GM08714 (cell line): Measurements from ENCODE around the gene PRDX5.
A peak's percentile ranks its signal among the peaks of the same experiment; 100 is the strongest.

Experiments
- H3K4me3 ChIP-seq: fragments of 200-500 bp; sonication (Bioruptor generic); 2 replicates; pipeline ENCODE4 v1.5.1; 2014; ENCODE audit warnings: mild to moderate bottlenecking, low read length, inconsistent platforms
- ZNF274 ChIP-seq: IDR thresholded peaks from 2 replicates; pipeline ENCODE4 v1.6.1; 2012; ENCODE audit warnings: mild to moderate bottlenecking, low read depth, low read length

The PRDX5 gene

DNA sequence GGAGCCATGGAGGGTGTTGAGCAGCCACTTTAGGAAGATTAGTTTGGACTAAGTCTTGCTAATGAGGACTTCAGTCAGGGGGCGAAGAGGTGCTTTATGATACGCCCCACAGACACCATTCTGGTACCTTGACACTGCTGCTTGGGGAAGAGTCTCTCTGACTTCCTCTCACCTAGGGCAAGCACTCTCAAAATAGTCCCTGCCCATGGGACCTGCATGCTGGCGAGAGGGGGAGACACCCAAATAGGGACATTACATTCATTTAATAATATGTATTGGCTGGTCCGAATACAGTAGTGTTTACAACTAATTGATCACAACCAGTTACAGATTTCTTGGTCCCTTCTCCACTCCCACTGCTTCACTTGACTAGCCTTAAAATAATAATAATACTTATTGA, 22.2 kb upstream of the PRDX5 start:
- no peak overlapping the region for H3K4me3 ChIP-seq
- no peak for TF ChIP-seq ZNF274

DNA sequence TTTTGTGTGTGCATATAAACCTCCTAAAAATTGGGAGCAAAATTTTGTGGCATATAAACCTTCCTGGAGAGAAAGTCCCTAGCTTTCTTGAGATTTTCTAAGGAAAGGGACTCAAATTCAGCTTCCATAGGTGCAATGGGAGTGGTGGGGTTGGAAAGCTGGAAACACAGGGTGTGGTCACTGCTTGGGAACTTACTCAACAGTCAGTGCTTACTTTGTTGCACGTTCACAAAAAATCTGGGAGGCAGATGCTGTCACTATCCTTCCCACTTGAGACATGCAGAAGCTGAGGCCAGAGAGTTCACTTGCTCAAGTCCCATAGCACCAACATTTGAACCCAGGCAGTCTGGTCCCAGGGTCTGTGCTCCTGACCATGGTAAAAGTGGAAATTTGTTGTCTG, 21.7 kb upstream of the PRDX5 start:
- H3K4me3 ChIP-seq: no peak overlapping the region
- TF ChIP-seq ZNF274: no peak

DNA sequence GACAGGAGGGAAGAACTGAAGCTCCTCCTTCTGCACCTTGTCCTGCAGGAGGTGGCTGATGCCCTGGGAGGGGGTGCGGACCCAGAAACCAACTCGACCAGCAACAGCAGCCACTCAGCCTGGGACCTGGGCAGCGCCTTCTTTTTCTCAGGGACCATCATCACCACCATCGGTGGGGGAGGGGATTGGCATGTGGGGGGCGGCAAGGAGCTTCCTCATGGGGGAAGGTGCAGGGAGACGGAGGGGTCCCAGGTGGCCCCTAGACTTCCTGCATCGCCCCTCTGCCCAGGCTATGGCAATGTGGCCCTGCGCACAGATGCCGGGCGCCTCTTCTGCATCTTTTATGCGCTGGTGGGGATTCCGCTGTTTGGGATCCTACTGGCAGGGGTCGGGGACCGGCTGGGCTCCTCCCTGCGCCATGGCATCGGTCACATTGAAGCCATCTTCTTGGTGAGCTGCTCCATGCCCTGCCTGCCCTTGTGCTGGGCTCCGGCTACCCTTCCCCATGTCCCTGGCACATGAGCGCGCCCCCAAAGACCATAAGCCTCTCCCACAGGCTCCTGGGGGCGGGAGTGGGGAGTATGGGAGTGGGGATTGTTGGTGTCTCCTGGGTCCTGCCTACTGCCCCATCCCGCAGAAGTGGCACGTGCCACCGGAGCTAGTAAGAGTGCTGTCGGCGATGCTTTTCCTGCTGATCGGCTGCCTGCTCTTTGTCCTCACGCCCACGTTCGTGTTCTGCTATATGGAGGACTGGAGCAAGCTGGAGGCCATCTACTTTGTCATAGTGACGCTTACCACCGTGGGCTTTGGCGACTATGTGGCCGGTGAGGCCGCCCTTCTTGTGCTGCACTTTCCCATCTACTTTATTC, 20.9 kb upstream of the PRDX5 start:
- no peak overlapping the region for H3K4me3 ChIP-seq
- TF ChIP-seq ZNF274: no peak

DNA sequence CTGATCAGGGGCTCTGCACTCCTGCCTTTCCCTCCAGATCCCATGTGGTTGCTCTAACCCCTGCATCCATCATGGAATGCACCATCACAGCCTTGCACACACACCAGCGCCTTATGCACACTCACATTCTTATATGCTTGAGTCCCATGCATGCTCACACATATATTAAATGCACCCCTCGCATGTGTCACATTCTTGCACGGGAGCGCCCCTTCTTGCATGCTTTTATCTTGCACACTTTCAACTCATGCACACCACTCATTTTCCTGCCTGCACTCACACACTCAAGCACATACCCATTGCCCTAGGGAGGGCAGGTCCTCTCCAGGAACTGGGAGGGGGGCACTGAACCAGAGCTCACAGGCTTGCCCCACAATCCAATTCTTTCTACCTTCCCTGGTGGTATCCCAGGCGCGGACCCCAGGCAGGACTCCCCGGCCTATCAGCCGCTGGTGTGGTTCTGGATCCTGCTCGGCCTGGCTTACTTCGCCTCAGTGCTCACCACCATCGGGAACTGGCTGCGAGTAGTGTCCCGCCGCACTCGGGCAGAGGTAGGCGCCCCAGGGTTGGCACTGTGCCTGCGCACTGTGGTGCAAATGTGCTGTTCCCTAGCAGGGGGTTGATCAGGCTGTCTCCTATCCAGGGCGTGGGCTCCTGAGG, 20.1 kb upstream of the PRDX5 start:
- H3K4me3 ChIP-seq: no peak overlapping the region
- TF ChIP-seq ZNF274: no peak

DNA sequence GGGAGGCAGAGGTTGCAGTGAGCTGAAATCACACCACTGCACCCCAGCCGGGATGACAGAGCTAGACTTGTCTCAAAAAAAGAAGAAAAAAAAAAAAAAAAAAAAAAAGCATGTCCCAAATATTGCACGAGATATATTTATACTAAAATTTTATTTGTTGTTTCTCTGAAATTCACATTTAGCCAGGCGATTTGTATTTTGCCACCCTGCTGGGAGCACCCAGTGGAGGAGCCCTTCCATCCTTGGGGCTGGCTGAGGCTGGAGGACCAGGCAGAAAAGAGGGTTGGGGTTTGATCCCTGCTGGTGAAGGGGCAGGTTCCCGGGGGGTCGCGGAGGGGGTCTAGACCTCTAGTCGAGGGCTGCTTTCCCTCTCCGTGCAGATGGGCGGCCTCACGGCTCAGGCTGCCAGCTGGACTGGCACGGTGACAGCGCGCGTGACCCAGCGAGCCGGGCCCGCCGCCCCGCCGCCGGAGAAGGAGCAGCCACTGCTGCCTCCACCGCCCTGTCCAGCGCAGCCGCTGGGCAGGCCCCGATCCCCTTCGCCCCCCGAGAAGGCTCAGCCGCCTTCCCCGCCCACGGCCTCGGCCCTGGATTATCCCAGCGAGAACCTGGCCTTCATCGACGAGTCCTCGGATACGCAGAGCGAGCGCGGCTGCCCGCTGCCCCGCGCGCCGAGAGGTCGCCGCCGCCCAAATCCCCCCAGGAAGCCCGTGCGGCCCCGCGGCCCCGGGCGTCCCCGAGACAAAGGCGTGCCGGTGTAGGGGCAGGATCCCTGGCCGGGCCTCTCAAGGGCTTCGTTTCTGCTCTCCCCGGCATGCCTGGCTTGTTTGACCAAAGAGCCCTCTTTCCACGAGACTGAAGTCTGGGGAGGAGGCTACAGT, 18.7 kb upstream of the PRDX5 start:
- no peak overlapping the region for H3K4me3 ChIP-seq

DNA sequence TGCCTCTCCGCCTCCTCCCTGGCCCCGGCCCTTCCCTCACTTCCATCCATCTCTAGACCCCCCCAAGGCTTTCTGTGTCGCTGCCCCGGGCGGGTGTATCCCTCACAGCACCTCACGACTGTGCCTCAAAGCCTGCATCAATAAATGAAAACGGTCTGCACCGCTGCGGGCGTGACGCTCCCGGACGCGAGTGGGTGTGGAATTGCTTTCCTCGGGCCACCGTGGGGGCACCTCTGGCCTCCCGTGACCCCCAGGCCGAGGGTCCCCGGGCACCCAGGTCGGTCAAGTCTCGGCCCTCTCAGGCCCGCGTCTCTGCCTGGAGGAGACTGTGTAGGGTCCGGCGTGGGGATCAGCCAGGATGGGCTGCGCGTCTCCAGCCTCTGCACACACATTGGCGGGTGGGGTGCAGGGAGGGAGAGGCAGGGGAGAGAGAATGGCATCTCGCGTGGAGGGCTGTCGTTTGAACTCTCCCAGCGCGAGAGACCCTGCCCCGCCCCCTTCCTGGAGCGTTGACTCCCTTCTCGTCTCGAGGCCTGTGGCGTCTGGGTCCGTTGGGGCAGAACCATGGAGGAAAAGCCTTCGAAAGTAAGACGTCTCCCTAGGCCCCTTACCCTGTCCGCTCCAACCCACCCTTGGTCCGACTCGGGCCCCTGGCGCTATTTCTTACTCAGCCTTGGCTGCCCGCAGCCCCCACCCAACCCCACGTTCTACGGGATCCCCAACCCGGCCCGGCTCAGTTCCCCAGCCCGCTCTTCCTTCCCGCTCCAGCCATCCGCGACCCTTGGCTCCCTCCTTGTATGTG, 17.9 kb upstream of the PRDX5 start, which contains the start of gene CATSPERZ:
Gene CATSPERZ (plus strand): TSS at position 512 of the 802 bp plus-strand sequence. CDS start 53 bp downstream, at position 565.
- no peak within 1 kb of the TSS; the same call in 1 of the 2 replicates for H3K4me3 ChIP-seq
- no peak for TF ChIP-seq ZNF274

More for the DNA sequence above, 18.7 kb upstream of the PRDX5 start:
- TF ChIP-seq ZNF274: no peak

DNA sequence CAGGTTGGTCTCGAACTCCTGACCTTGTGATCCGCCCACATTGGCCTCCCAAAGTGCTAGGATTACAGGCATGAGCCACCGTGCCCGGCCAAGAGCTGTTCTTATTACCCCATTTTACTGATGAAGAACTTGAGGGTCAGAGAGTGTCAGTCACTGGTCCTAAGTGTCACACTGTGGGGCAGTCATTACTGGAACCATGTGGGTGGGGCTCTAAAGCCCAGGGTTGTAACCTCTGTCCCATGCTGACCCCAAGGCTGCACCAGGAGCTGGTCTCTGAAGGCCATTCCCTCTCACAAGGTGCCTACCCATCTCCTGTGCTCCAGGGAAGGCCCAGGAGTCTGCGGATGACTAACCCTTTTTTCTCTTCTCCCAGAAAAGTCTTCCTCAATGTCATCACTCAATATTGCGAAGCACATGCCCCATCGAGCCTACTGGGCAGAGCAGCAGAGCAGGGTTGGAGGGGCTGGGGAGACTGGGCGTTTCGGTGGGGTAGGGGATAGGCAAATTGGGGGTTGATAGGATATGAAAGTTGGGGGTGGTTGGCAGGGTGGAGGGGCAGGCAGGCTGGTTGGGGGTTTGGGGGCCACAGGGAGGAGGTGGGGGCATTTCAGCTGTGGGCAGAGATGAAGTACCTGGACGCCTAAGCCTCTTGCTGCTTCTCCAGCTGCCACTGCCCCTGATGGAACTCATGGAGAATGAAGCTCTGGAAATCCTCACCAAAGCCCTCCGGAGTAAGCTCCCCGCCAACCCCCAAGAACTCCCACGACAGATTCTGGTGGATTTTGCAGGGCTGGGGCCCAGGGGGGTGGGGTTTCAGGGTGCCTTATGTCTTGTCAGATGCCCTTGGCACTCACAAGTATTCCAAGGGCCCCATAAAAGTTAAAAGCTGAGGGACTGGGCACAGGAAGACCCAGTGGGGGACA, 14.6 kb upstream of the PRDX5 start:
- peak overlapping the region; percentile 79; the same call in 1 of the 2 replicates for H3K4me3 ChIP-seq
- no peak for TF ChIP-seq ZNF274

DNA sequence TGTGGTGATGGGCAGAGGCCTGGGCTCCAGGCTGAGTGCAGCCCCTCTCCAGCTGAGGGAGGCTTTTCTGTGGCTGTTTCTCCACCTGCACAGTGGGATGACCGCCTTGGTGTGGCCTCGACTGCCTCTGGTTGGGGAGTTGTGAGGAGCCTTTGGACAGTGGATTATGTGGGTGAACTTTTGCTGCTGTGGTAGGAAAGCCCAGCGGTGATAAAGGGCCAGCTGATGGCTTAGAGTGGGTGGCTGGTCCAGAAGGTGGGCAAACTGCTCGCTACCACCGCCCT, 13.9 kb upstream of the PRDX5 start:
- no peak for TF ChIP-seq ZNF274
- peak overlapping the region; percentile 79; the same call in 1 of the 2 replicates for H3K4me3 ChIP-seq

DNA sequence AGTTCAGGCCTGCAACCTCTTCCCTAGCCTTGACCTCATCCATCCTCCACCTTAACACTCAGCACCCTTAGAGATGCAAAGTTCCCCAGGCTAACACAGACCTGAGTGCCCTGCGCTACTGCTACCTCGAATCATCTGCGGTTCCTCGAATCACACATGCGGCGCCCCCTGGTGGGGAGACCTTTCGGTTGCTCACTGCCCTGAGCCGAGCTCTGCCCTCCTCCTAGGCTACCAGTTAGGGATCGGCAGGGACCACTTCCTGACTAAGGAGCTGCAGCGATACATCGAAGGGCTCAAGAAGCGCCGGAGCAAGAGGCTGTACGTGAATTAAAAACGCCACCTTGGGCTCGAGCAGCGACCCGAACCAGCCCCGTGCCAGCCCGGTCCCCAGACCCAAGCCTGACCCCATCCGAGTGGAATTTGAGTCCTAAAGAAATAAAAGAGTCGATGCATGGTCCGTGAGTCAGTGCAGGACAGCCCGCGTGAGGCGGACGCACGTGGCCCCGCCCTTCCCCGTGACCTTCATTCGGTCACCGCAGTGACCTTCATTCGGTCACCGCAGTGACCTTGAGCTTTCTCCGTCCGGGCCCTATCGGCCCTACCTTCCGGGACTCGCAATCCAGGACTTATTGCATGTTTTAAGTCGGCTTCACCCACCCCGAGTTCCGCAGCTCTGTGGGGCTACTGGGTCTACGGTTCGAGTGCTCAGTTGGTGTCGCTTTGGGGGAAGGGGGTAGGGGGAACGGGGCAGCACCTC, 13.4 kb upstream of the PRDX5 start:
- TF ChIP-seq ZNF274: no peak
- H3K4me3 ChIP-seq: peak overlapping the region; percentile 79

DNA sequence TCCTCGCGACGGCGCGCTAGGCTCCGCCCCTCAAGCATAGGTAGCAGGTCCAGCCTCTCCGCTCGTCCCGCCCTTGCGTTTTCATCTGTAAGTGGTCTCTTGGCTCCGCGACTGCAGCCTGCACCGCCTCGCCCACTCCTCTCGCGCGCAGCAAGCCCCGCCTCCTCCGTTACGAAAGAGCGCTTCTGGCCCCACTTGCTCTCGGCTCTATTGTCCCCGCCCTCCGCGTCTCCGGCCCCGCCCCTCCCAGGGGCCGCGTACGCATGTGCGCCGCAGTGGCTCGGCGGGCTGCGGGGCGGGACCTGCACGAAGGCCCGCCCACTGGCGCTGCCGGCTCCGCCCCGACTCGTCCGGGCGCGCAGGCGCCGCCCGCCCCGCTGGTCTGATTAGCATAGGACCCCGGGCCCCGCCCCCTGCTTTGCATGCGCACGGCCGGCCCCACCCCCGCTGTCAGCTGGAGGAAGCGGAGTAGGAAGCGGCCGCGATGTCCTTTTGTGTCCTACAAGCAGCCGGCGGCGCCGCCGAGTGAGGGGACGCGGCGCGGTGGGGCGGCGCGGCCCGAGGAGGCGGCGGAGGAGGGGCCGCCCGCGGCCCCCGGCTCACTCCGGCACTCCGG, 12.7 kb upstream of the PRDX5 start, which contains the start of gene ESRRA:
Gene ESRRA (plus strand): TSS at position 450 of the 616 bp plus-strand sequence. CDS start 1,656 bp downstream, outside the sequence.
- H3K4me3 ChIP-seq: peak within 1 kb of the TSS; percentile 88
- TF ChIP-seq ZNF274: no peak

DNA sequence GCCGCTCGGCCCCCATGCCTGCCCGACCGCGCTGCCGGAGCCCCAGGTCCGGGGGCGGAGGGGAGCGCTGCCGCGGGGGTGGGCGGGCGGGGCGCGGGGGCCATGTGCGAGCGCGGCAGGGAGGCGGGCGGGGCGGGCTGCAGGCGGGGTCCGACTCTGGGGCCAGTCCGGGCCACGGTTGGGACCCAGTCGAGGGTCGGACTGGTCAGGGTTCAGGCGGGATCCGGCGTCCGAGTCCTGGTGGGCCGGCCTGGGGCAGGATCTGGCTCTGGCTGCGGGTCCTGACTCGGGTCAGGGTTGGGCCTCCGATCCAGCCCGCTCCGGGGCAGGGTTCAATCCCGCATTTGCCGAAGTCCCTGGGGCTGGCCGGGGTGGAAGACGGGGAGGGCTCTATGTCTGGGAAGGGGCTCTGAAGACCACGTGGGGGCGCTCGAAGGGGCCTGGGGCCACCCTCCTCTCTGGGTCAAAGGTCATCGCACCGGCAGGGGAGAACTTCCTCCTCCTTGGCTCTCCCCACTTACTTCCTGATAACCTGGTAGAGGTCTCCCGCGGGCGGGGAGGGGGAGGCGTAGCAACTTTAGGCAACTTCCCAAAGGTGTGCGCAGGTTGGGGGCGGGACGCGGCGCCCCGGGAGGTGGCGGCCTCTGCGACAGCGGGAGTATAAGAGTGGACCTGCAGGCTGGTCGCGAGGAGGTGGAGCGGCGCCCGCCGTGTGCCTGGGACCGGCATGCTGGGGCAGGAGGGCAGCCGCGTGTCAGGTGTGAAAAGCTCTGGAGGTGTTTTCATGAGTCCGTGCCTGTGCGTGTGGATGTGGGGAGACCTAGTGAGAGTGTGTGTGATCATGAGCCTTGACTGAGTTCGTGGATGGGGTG, 12.0 kb upstream of the PRDX5 start:
- no peak for TF ChIP-seq ZNF274

More for the DNA sequence above, 12.0 kb upstream of the PRDX5 start:
- peak overlapping the region; percentile 88 for H3K4me3 ChIP-seq
